OCI-LY3 (cell line): Measurements from ENCODE around the gene PARD3.

Source experiments
- EZH2phosphoT487 ChIP-seq: fragments of 200-600 bp; shearing (Covaris generic); IDR thresholded peaks from 2 replicates; pipeline ENCODE4 v1.6.1; 2018; ENCODE audit warnings: antibody characterized with exemption, mixed run types, low read depth
- TF ChIP-seq, protein P1 (sequence below): fragments of 200-600, 300-600 bp; sonication (generic); IDR thresholded peaks from 2 replicates; pipeline ENCODE4 v1.5.1; 2014; ENCODE audit warnings: antibody characterized with exemption, low read length, low read depth

DNA sequence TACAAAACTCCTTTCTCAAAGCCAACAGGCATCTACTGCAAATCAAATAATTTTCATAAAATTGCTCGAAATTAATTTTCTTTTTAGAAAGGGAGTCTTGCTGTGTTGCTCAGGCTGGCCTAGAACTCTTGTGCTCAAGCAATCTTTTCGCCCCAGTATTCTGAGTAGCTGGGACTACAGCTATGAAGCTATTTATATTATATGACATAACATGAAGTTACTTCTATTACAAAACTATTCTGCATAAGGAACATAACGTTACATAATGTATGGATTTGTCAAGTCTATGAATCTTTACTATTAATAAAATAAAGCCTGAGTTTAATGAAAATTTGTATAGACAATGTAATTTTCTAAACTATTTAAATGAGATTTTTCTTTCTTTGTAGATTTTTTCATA lies 415.0 kb downstream of the PARD3 start:
- TF ChIP-seq, protein P1, sequence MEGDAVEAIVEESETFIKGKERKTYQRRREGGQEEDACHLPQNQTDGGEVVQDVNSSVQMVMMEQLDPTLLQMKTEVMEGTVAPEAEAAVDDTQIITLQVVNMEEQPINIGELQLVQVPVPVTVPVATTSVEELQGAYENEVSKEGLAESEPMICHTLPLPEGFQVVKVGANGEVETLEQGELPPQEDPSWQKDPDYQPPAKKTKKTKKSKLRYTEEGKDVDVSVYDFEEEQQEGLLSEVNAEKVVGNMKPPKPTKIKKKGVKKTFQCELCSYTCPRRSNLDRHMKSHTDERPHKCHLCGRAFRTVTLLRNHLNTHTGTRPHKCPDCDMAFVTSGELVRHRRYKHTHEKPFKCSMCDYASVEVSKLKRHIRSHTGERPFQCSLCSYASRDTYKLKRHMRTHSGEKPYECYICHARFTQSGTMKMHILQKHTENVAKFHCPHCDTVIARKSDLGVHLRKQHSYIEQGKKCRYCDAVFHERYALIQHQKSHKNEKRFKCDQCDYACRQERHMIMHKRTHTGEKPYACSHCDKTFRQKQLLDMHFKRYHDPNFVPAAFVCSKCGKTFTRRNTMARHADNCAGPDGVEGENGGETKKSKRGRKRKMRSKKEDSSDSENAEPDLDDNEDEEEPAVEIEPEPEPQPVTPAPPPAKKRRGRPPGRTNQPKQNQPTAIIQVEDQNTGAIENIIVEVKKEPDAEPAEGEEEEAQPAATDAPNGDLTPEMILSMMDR: no peak
- TF ChIP-seq EZH2phosphoT487: no peak
